GM19438 (cell line): Measurements from ENCODE around the gene TMEM127.

ENCODE experiments used
- ATAC-seq: cut with Tn5 transposase; IDR thresholded peaks from one replicate; pipeline ENCODE4 v1.9.1; 2021; ENCODE audit warnings: low read depth; ENCODE audit not compliant: unreplicated experiment

TMEM127 gene

DNA sequence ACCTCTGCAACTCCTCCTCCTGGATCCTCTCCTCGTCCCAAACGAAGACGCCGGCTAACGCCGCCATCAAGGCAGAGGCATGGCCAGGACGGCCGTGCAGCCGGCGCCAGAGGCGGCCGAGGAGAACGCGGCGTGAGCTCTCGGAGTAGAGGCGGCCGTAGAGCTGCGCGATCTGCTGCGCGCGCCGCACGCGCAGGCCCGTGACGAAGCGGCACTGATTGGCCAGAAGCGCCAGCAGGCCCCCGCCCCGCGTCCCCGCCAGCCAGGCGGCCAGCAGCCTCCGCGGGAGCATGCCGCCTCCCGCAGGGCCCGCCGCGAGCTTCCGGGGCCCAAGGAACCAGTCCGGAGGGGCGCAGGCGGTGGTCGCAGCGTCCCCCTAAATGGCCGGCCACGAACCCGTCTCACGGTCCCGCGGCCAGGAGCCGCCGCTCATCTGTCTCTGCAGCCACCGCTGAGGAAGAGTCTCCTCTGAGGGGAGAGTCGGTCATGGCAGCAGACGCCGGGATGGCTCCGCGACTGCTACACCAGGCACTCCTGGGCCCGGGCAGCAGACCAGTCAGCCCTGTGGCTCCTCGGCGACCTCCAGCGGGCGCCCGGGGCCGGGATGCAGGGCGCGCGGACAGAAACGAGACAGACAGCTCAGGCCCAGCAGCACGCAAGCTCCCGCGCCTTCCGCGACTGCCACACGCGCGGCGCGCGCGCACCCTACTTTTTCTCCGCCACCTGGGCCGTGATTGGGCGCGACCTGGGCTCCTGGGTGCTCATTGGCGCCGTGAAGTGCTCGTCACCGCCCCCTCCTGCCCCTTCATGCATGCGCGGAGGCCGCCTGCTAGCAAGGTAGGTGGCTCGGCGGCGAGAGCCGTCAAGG is 57.4 kb downstream of the TMEM127 start, which contains the start of gene STARD7:
Gene STARD7 (minus strand): TSS at position 685 of the 868 bp plus-strand sequence. CDS start 393 bp downstream, at position 292.
- peak; percentile 82 for ATAC-seq

DNA sequence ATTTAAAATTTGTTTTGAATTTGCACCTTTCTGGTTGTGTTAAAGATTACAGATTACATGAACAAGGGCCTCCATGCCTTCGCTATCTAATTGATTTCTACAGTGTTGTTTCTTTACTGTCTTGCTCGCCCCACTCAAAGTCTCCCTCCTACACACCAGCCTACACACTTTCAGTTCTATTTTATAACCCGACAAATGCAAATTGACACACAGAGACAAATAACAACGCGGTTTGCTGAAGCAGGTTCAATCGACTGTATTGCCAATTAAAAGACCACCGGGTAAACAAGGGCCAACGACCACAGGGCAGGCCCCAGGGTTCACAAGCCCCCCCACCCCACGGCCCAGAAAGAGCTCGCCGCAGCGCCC is 58.0 kb downstream of the TMEM127 start:
- ATAC-seq, result no peak

DNA sequence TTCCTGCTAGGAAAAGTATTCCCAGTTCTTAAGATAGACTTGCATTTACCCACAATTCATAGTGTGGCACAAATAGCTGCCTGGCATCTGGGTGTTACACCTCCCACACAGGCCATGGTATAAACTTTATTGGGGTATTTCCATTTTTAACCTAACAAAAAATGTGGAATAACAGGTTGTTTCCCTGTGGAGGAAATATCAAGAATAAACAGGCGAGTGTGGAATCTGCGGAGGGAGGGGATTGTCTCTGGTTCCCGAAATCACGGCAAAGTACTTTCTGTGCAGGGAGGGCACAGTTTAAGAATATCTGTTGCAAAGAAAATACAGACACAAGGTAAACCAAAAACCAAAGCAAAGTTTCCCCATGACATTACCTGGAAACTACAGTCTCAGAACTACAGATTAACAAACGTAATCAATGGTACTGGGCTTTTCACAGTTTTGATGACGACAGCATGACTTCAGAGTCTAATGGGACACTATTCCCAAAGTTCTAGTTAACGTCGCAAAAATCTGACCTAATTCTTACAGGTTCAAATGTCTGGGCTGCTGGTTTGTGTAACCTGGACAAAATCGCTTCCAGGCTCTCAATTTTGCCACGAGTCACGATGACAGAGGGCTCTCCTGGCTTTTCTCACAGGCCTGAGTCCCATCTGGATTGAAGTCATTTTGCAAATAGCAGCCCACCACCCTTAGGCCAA is 58.6 kb downstream of the TMEM127 start:
- no peak for ATAC-seq

DNA sequence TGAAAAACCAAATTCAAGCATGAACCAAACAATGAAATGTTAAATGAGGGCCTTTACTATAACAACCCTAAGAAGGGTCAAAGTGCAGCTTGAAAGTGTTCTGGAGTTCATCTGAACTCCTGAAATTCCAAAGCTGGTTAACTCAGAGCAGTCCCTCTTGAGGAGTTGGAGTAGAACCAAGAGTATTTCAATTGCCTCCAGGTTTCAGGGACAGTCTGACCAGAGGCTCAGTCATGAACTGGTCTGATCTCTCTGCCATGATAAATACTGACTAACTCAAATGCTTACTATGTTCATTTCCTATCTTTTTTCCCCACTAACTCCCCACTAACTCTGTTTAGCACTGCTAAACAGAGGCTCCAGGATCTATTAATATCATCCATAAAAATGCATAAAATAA is 59.9 kb downstream of the TMEM127 start:
- no peak for ATAC-seq

DNA sequence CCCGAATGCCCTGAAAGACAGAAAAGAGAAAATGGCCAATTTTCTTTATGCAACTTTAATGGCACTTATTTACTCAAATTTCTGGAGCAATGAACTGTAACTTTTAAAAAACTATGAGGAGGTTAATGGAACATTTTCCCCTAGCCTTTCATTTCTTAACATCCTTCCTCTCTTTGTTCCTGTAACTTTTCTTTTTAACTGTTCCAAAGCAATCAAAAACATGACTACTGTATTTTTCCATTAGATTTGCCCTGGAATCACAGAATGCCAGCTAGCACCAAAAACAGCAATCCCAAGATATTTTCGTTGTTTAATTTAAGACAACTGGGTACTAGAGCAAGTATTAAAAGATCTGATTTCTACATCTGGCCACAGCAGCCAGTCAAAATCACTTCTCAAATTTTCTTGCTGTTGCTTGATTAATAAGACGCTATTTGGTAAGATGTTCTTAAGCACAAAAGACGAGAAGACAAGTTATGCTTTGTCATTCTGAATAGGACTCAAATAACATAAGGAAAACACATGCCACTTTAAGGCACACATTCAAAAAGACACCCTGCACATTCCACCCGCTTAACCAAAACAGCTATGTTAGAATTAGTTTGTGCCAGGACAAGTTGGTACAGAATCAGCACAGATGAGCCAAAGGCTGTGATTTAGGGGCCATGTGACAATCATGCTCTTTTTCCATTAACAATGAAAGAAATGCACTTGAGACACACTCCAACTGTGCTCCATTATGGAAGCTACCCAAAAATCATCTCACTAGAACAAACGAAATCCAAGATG is 60.8 kb downstream of the TMEM127 start:
- no peak for ATAC-seq

DNA sequence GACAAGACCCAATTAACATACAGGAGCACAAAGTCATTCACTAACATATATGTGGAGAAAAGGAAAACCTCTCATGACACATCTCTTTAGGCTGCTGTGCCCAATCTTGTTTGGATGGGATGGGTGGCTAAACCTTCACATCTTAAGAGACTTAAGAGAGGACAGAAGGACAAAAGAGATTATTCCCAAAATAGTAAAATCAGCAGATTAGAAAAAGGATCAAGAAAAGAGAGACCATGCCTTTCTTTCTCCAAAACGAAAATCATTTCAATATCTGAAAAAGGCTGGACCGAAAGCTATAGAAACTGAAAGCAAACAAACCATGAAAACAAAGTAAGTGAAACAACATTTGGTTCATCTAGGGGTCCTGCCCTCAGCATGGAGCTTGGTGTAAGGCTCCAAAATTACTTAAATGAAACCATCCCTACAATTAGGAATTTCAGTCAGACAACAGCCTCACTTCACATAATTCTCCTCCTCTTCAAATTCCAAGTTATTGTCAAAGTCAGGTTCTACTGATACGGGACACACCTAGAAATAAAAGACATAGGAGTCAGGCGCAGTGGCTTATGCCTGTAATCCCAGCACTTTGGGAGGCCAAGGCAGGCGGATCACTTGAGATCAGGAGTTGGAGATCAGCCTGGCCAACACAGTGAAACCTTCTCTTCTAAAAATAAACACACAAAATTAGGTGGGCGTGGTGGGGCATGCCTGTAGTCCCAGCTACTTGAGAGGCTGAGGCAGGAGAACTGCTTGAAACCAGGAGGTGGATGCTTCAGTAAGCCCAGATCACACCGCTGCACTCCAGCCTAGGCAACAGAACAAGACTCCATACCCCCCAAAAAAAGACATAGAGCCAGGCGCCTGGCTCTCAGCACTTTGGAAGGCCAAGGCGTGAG is 62.4 kb downstream of the TMEM127 start:
- no peak for ATAC-seq

DNA sequence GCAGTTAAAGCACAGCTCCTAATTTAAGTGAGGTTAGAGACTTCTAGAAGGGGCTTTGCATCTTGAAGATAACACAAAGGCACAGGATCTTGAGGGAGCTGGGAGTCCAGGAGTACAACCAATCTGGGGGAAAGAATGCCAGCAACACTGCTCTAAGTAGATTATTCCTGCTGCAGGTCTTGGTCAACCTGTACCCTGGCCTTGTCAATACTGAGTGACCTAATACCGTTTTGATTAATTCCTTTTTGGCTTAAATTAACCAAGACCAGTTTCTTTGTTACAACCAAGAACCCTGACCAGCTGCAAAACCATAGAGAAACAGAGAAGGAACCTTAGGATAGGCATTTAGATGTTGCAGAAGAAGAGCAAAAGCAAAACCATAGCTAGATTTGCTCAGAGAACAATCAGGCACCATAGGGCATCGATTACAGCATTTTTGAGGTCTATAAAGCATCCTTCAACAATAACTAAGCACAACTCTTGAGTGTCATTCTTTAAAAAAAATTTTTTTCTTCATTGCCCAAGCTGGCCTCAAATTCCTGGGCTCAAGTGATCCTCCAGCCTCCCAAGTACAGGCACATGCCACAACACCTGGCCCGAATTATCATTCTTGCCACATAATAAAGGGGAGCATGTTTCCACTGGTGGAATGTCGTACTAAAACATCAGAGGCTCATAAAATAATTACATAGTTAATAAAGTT is 63.5 kb downstream of the TMEM127 start:
- ATAC-seq, result no peak

DNA sequence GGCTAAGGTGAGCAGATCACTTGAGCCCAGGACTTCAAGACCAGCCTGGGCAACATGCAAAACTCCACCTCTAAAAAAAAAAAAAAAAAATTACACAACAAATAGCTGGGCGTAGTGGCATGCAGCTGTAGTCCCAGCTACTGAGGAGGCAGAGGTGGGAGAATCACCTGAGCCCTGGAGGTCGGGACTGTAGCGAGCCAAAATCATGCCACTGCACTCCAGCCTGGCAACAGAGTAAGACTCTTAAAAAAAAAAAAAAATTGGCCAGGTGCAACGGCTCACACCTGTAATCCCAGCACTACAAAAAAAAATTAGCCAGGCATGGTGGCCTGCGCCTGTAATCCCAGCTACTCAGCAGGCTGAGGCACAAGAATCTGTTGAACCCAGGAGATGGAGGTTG is 64.5 kb downstream of the TMEM127 start:
- ATAC-seq, result no peak

DNA sequence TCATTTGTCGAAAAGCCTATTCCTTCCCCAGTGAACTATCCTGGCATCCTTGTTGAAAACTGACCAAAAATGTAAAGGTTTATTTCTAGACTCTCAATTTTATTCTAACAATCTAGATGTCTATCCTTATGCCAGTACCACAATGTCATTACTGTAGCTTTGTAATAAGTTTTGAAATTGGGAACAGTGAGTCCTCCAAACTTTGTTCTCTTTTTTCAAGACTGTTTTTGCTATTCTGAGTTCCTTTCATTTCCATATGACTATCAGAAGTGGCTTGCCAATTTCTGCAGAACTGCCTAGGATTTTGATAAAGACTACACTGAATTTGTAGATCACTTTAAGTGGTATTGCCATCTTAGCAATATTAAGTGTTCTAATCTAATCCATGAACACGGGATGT is 66.9 kb downstream of the TMEM127 start:
- no peak for ATAC-seq
